Neutrophil (primary cell): ENCODE measurements around the gene PSMD8.

Source experiments
- H3K27ac ChIP-seq: fragments of 200-600 bp; sonication (generic); 2 replicates; pipeline ENCODE4 v1.5.1; 2016; ENCODE audit warnings: mild to moderate bottlenecking, moderate library complexity
- H3K27me3 ChIP-seq: fragments of 200-600 bp; sonication (generic); 2 replicates; pipeline ENCODE4 v1.6.0; 2016; ENCODE audit warnings: mild to moderate bottlenecking
- H3K36me3 ChIP-seq: fragments of 200-600 bp; sonication (generic); 2 replicates; pipeline ENCODE4 v1.5.1; 2017
- H3K4me1 ChIP-seq, 2 experiments: fragments of 200-600 bp in 1 of 2; sonication (generic) in 1 of 2; 1 replicate in 1 of 2; 2 replicates in 1 of 2; pipeline versions ENCODE4 v1.5.1 to v1.6.1; 2013 to 2016; ENCODE audit warnings: low read depth in 1 of 2, low read length in 1 of 2, mild to moderate bottlenecking in 1 of 2, moderate library complexity in 1 of 2; ENCODE audit not compliant: control insufficient read depth in 1 of 2, insufficient read depth in 1 of 2
- H3K4me3 ChIP-seq, 2 experiments: fragments of 200-600 bp in 1 of 2; sonication (generic) in 1 of 2; 1 replicate in 1 of 2; 2 replicates in 1 of 2; pipeline ENCODE4 v1.5.1; 2013 to 2016; ENCODE audit warnings: low read depth in 1 of 2, low read length in 1 of 2, mild to moderate bottlenecking in 1 of 2, moderate library complexity in 1 of 2
- H3K9me3 ChIP-seq: fragments of 200-600 bp; sonication (generic); 2 replicates; pipeline ENCODE4 v1.5.1; 2016
- CTCF ChIP-seq: fragments of 200-600 bp; sonication (generic); IDR thresholded peaks from 2 replicates; pipeline ENCODE4 v1.5.1; 2016; ENCODE audit warnings: antibody characterized with exemption

The PSMD8 gene

GRCh38 chr19:38395381-38396114 lies 21.2 kb downstream of the PSMD8 start:
- Histone ChIP-seq H3K4me3 (no peak overlapping the region), H3K9me3 (no peaks in the 10 kb centered on the region), H3K36me3 (no peaks in the 10 kb centered on the region), H3K27ac (no peak overlapping the region), H3K4me1 (no peaks in the 10 kb centered on the region), H3K27me3 (peaks cover 100% of the 10 kb centered on the region)
- TF ChIP-seq CTCF = no peak

- Histone ChIP-seq H3K27me3 (peaks cover 70% of the 10 kb centered on the region), H3K4me1 (peaks cover 9 to 12% of the 10 kb centered on the region in 2 experiments)
Observed at GRCh38 chr19:38399081-38399480, 24.7 kb downstream of the PSMD8 start.

GRCh38 chr19:38399537-38399936 lies 25.2 kb downstream of the PSMD8 start:
- H3K9me3 ChIP-seq = no peaks in the 10 kb centered on the region
- H3K27me3 ChIP-seq = peaks cover 65% of the 10 kb centered on the region
- H3K4me3 ChIP-seq = no peak overlapping the region
- H3K36me3 ChIP-seq = no peaks in the 10 kb centered on the region
- H3K4me1 ChIP-seq = peaks cover 13 to 15% of the 10 kb centered on the region in 2 experiments
- no peak for TF ChIP-seq CTCF
- no peak overlapping the region for H3K27ac ChIP-seq

More at GRCh38 chr19:38399081-38399480, 24.7 kb downstream of the PSMD8 start:
- Histone ChIP-seq H3K27ac (no peak overlapping the region), H3K4me3 (no peak overlapping the region), H3K36me3 (no peaks in the 10 kb centered on the region), H3K9me3 (no peaks in the 10 kb centered on the region)
- TF ChIP-seq CTCF = no peak

GRCh38 chr19:38400361-38400760 lies 26.0 kb downstream of the PSMD8 start:
- Histone ChIP-seq H3K36me3 (peaks cover 8% of the 10 kb centered on the region), H3K4me1 (peaks cover 13 to 15% of the 10 kb centered on the region in 2 experiments), H3K27me3 (peaks cover 57% of the 10 kb centered on the region), H3K9me3 (no peaks in the 10 kb centered on the region), H3K4me3 (no peak overlapping the region), H3K27ac (no peak overlapping the region)
- no peak for TF ChIP-seq CTCF

GRCh38 chr19:38401148-38401547 lies 26.8 kb downstream of the PSMD8 start:
- Histone ChIP-seq H3K27me3 (peaks cover 49% of the 10 kb centered on the region), H3K4me3 (no peak overlapping the region), H3K36me3 (peaks cover 15% of the 10 kb centered on the region), H3K4me1 (peaks cover 13 to 15% of the 10 kb centered on the region in 2 experiments), H3K27ac (no peak overlapping the region), H3K9me3 (no peaks in the 10 kb centered on the region)
- no peak for TF ChIP-seq CTCF
